HuH-7 (cell line): Measurements from ENCODE around the gene FBXL13.
"Not testable (repeated sequence)": the region's sequence is repeated elsewhere in the genome, so short reads cannot be mapped to it uniquely, and the experiment has no call there.

Source experiments
- DNase-seq: peaks from one replicate; pipeline ENCODE4 v3.0.0; 2011; ENCODE audit warnings: low spot score

The FBXL13 gene

DNA sequence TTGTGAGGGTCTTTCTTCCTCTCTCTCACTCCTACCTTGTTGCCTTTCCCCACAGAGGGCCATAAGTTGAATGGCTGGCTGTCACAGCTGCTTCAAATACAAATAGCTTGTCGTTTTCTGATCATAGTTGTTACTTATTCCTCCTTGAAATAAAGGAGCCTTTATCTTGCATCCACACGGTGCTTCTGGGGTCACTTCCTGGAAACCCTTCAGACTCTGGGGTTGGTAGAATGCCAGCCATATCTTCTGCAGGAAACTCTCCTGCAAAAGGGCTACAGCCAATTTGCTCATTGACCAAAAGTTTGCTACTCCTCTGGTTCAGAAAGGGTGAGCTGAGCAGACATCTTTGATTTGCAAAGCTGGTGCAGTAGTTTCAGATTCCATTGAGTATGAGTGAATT, 255.4 kb downstream of the FBXL13 start:
- no peak for DNase-seq

- no peak for DNase-seq
Observed at GRCh38 chr7:102817616-102818573, 256.7 kb downstream of the FBXL13 start.

- no peak for DNase-seq
Observed at GRCh38 chr7:102814025-102814471, 260.5 kb downstream of the FBXL13 start.

DNA sequence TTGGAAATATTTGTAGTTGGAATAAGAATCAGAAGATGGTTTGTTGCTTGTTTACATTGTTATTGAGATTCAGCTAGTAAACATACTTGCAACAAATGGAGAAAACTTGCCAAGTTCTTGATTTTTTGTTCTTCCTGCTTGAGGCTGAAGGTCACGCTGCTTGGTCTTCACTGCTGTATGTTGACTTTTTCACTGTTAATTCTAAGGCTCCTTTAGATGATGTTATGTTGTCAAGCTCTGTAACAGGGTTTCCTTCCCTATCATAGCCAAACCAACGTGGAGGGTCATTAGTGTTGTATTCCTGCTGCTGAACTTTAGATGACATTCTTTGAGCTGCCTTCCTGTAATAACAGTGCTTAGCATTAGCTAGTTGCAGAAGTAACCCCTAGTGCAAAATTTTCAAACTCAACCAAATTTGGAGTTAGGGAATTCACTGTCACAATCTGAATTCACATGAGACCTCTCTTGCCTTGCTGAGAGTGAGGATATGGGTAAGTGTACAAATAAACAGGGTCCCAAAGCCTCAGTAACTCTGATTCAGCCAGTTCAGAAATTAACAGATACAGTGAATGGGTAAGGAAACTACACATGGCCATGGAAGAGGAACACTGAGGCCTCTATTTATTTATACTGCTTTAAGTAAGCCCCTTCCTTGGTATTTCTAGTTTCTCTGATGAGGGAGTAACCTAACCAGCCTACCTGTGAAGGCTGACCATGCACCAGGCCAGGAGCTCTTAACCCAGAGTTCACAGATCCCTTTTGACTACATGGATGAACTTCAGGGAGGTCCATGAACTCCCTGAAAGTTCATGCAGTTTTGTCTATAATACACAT, 261.2 kb downstream of the FBXL13 start:
- DNase-seq, result no peak

DNA sequence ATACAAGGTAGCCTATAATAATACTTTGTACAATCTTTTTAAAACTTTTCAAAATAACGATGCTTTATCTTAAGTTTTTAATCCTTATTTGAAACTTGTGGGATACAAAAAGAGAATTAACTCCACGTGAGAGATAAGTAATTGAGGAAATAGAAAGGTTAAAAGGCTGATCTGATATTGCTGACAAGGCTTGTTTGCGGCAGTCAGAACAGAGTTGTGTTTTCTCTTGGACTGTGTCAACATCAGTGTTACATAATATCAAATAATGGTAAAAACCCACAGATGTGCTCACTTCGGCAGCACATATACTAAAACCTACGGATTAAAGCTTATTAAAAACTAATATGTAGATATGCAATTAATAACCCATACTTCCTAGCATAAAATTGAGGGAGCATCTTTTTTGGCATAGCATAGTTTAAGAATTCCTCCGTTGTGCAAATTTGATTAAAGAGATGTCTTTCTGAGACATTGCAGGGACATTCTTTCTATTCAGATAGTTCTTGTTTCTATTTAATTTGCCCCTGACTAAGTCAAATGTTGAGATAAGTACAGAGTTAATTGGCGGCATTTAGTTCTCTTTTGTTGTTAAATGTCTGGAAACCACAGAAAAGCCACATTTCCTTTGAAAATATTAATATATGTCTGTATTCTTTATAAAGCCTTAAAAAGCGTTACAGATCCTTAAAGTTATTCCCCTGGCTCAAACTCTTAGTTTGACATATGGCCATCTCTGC, 262.5 kb downstream of the FBXL13 start:
- peak; percentile 45 for DNase-seq

DNA sequence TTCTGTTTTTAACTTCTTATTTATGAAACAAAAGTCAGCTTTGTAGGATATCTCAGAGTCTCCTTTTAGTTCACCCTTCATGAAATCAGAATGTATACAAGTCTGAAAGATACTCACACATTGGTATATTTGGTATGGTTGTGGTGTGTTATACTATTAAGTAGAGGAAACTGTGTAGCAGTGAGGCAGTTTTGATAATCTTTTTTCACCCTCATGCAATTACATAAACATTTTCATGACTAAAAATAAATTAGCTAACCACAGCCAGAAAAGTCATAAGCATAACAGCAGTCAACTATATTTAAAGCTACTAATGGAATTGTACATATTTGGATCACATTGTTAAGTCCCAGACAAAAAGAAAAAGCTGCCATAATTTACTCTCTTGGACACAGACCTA, 263.7 kb downstream of the FBXL13 start:
- no peak for DNase-seq

DNA sequence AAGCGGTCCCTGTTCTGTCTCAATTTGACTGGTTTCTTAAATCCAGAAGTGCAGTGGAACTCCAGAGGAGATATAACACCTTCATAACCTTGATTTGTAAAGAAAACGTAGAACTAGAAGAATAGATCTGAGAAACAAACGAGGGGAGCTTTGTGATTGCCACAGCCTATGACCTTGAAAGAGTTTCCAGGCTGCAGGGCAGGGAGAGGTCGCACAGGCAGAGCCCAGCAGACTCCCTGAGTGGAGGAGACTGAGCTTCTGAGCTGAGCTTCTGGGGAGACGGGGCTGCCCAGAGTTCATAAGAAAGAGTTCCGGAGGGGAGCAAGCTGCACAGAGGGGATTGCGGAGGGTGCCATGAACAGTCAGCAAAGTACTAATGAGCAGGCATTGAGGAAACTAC, 268.0 kb downstream of the FBXL13 start:
- DNase-seq, result no peak

GRCh38 chr7:102795987-102796595, 278.5 kb downstream of the FBXL13 start:
- DNase-seq, result not testable (repeated sequence)

DNA sequence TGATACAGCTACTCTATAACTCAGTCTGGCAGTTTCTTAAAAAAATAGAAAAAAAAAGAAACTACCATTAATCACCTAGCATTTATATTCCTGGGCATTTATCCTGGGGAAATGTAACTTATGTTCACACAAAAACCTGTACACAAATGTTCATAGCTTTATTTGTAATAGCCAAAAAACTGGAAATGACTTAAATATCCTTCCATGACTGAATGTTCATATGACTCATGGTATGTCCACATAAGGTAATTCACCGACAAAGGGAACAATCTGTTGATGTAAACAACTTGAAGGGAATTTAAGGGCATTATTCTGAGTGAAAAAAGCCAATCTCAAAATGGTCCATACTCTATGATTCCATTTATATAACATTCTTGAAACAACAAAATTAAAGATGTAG, 280.0 kb downstream of the FBXL13 start:
- DNase-seq, result not testable (repeated sequence)

DNA sequence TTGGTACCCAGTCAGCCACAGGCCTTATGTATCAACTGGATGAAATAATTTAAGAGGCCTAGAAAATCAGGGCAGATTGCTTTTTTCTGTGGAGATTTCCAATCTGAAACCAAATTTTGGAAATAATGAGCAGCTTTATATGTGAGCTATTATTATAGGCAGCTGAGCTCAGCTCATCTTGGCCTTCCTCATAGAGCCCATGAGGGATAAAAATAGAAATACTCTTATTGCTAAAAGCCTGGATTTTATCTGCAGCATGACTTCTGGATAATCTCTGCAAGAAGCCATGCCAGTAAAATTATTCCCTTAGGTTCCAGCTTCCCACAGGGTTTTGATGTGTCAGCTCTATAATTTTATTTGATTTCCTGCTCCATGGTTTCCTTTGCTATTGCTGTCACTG, 282.8 kb downstream of the FBXL13 start:
- not testable (repeated sequence) for DNase-seq

GRCh38 chr7:102791367-102791766, 283.2 kb downstream of the FBXL13 start:
- not testable (repeated sequence) for DNase-seq

GRCh38 chr7:102790364-102791100, 284.1 kb downstream of the FBXL13 start:
- DNase-seq, result not testable (repeated sequence)

- DNase-seq, result not testable (repeated sequence)
Observed at GRCh38 chr7:102788770-102789169, 285.8 kb downstream of the FBXL13 start.

DNA sequence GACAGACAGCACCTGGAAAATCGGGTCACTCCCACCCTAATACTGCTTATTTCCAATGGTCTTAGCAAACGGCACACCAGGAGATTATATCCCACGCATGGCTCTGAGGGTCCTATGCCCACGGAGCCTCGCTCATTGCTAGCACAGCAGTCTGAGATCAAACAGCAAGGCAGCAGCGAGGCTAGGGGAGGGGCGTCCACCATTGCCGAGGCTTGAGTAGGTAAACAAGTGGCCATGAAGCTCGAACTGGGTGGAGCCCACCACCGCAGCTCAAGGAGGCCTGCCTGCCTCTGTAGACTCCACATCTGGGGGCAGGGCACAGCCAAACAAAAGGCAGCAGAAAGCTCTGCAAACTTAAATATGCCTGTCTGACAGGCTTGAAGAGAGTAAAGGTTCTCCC, 293.7 kb downstream of the FBXL13 start:
- DNase-seq, result not testable (repeated sequence)

GRCh38 chr7:102778663-102779062, 295.9 kb downstream of the FBXL13 start:
- DNase-seq, result not testable (repeated sequence)

DNA sequence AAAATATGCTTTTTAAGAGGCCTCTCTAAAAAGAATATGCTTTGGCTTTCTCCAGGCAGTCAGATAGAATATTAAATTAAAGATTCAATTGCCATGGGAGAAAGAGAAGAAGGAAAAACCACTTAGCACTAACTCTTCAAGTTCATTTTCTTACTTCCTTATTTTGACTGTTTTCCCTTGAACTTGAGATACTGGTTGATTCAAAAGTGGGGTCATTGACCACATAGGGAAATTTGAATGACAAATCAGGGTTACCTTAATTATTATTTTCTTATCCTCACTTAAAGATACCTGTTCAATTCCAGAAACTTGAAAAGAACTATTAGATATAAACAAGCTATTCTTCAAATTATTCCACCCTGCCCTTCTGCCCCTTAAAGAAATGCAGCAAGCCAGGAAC, 298.4 kb downstream of the FBXL13 start:
- DNase-seq, result not testable (repeated sequence)

- DNase-seq, result not testable (repeated sequence)
Observed at GRCh38 chr7:102770467-102770866, 304.1 kb downstream of the FBXL13 start.

GRCh38 chr7:102769657-102770192, 304.9 kb downstream of the FBXL13 start:
- not testable (repeated sequence) for DNase-seq

DNA sequence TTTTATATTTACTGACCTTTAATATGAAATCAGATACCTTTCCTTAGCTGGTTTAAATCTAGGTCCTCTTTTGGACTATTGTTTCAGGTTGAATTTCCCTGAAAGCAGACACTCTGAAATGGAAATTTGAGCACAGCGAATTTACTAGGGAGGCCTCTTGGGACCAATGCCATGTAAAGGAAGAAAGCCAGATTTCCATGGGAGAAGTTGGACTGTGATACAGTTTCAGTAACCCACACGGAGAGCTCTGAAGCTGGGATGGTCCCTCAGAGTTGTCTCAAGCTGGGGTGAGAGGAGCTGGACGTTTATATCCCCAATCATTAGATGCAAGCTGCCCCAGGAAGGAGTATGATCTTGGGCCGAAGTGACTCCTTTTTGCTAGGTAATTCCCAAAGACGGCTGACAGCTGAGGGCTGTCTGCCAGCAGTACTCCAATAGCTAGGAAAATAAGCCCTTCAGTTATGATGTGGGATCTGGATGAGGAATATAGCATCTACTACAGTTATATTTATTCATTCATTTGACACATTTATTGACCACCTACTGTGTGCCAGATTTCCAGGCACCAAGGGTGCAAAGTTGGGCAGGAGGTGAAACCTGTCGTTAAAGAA, 311.2 kb downstream of the FBXL13 start:
- not testable (repeated sequence) for DNase-seq
